Astrocyte (in vitro differentiated cells and primary cell): ENCODE data around the gene HES6. TPM values are rescaled to one million over a fixed set of nuclear protein-coding genes. Genes with fewer than 3 reads are reported as not detected.

ENCODE experiments used
- DNase-seq: peaks from one replicate; pipeline ENCODE4 v3.0.0-alpha.2; 2010; ENCODE audit warnings: low read depth
- FAIRE-seq: peaks from 2 replicates; lab custom pipeline; 2011; peaks lifted over from hg19 to GRCh38; lab: Jason Lieb, UNC
- H2AFZ ChIP-seq: 2 replicates; pipeline ENCODE4 v1.6.0; 2012; ENCODE audit warnings: low read depth, low read length, inconsistent platforms
- H3K27ac ChIP-seq: 2 replicates; pipeline ENCODE4 v1.5.1; 2011; ENCODE audit warnings: low read depth, low read length, inconsistent platforms
- H3K27me3 ChIP-seq: 2 replicates; pipeline ENCODE4 v1.6.0; 2011; ENCODE audit warnings: low read length, inconsistent platforms; ENCODE audit not compliant: insufficient read depth
- H3K36me3 ChIP-seq: 2 replicates; pipeline ENCODE4 v1.5.1; 2011; ENCODE audit warnings: low read length, inconsistent platforms; ENCODE audit not compliant: insufficient read depth
- H3K4me1 ChIP-seq: 2 replicates; pipeline ENCODE4 v1.5.1; 2011; ENCODE audit warnings: low read length, inconsistent platforms; ENCODE audit not compliant: insufficient read depth
- H3K4me2 ChIP-seq: 2 replicates; pipeline ENCODE4 v1.6.0; 2012; ENCODE audit warnings: low read length, inconsistent platforms
- H3K4me3 ChIP-seq: 2 replicates; pipeline ENCODE4 v1.5.1; 2011; ENCODE audit warnings: low read depth, mild to moderate bottlenecking, low read length, inconsistent platforms; ENCODE audit not compliant: insufficient read depth
- H3K79me2 ChIP-seq: 2 replicates; pipeline ENCODE4 v1.6.0; 2012; ENCODE audit warnings: mild to moderate bottlenecking, low read length, inconsistent platforms; ENCODE audit not compliant: insufficient read depth
- H3K9ac ChIP-seq: 2 replicates; pipeline ENCODE4 v1.6.0; 2012; ENCODE audit warnings: mild to moderate bottlenecking, low read length, inconsistent platforms
- H3K9me3 ChIP-seq: 2 replicates; pipeline ENCODE4 v1.5.1; 2012; ENCODE audit warnings: low read depth, mild to moderate bottlenecking, low read length, inconsistent platforms; ENCODE audit not compliant: insufficient read depth
- H4K20me1 ChIP-seq: 2 replicates; pipeline ENCODE4 v1.6.0; 2012; ENCODE audit warnings: low read length, inconsistent platforms; ENCODE audit not compliant: insufficient read depth
- H3K27ac Mint-ChIP-seq: one replicate; pipeline ENCODE4 v1.8.0; 2021; ENCODE audit warnings: mild to moderate bottlenecking, mixed read lengths; ENCODE audit not compliant: unreplicated experiment
- H3K27me3 Mint-ChIP-seq: one replicate; pipeline ENCODE4 v1.8.0; 2021; ENCODE audit warnings: low read depth, mixed read lengths; ENCODE audit not compliant: unreplicated experiment
- H3K36me3 Mint-ChIP-seq: one replicate; pipeline ENCODE4 v1.8.0; 2021; ENCODE audit warnings: low read depth, mixed read lengths; ENCODE audit not compliant: unreplicated experiment
- H3K4me1 Mint-ChIP-seq: one replicate; pipeline ENCODE4 v1.8.0; 2021; ENCODE audit warnings: low read depth, mixed read lengths; ENCODE audit not compliant: unreplicated experiment
- H3K4me3 Mint-ChIP-seq: one replicate; pipeline ENCODE4 v1.8.0; 2021; ENCODE audit warnings: mild to moderate bottlenecking, moderate library complexity, mixed read lengths; ENCODE audit not compliant: unreplicated experiment
- H3K9me3 Mint-ChIP-seq: one replicate; pipeline ENCODE4 v1.8.0; 2021; ENCODE audit warnings: mild to moderate bottlenecking, mixed read lengths; ENCODE audit not compliant: unreplicated experiment
- CTCF ChIP-seq: IDR thresholded peaks from 2 replicates; pipeline ENCODE4 v1.5.1; 2011; ENCODE audit warnings: low read depth, mild to moderate bottlenecking, inconsistent platforms, low read length, moderate library complexity; ENCODE audit not compliant: insufficient read depth
- EZH2 ChIP-seq: IDR thresholded peaks from 2 replicates; pipeline ENCODE4 v1.6.1; 2012; ENCODE audit warnings: mild to moderate bottlenecking, low read length, inconsistent platforms; ENCODE audit not compliant: insufficient read depth
- total RNA-seq: library from RNA; stranded (reverse); gene quantifications from 2 replicates; pipeline ENCODE4 v1.2.1, GENCODE V29; 2021

Gene HES6
- total RNA-seq, 1 donor from 2014 or later = 3.0 TPM

GRCh38 chr2:238282861-238283738 lies 43.3 kb upstream of the HES6 start:
- Histone ChIP-seq H3K4me2 (no peak overlapping the region), H3K27me3 (no peaks in the 10 kb centered on the region), H2AFZ (no peak overlapping the region), H3K36me3 (no peaks in the 10 kb centered on the region), H3K4me1 (peaks cover 29% of the 10 kb centered on the region), H4K20me1 (peaks cover 41% of the 10 kb centered on the region), H3K9me3 (no peaks in the 10 kb centered on the region), H3K27ac (no peak overlapping the region), H3K79me2 (peaks cover 64% of the 10 kb centered on the region), H3K9ac (no peak overlapping the region), H3K4me3 (no peak overlapping the region)
- no peak overlapping the region for H3K27ac Mint-ChIP-seq
- no peaks in the 10 kb centered on the region for H3K9me3 Mint-ChIP-seq
- H3K27me3 Mint-ChIP-seq = peaks cover 13% of the 10 kb centered on the region
- TF ChIP-seq CTCF = no peak
- no peak for TF ChIP-seq EZH2
- no peak overlapping the region for H3K4me3 Mint-ChIP-seq
- no peak for DNase-seq
- peaks cover 19% of the 10 kb centered on the region for H3K4me1 Mint-ChIP-seq
- FAIRE-seq = no peak
- peaks cover 2% of the 10 kb centered on the region for H3K36me3 Mint-ChIP-seq

- no peaks in the 10 kb centered on the region for H3K27me3 ChIP-seq
- no peak overlapping the region for H3K4me2 ChIP-seq
- H3K36me3 ChIP-seq = no peaks in the 10 kb centered on the region
- Mint-ChIP-seq H3K9me3 (no peaks in the 10 kb centered on the region), H3K27me3 (peaks cover 22% of the 10 kb centered on the region), H3K27ac (no peak overlapping the region), H3K4me3 (no peak overlapping the region), H3K4me1 (peaks cover 14% of the 10 kb centered on the region), H3K36me3 (peaks cover 2% of the 10 kb centered on the region)
- H2AFZ ChIP-seq = no peak overlapping the region
- peaks cover 18% of the 10 kb centered on the region for H3K4me1 ChIP-seq
- DNase-seq (no peak), FAIRE-seq (no peak)
- no peak overlapping the region for H3K4me3 ChIP-seq
- peaks cover 56% of the 10 kb centered on the region for H3K79me2 ChIP-seq
- H3K9ac ChIP-seq = no peak overlapping the region
- TF ChIP-seq CTCF (no peak), EZH2 (no peak)
- H3K9me3 ChIP-seq = no peaks in the 10 kb centered on the region
- H4K20me1 ChIP-seq = peaks cover 45% of the 10 kb centered on the region
- no peak overlapping the region for H3K27ac ChIP-seq
Observed at GRCh38 chr2:238281826-238282480, 42.1 kb upstream of the HES6 start.
